Mammary epithelial cell (primary cell): Measurements from ENCODE around the gene TMEM151A.
"Not testable (repeated sequence)": the region's sequence is repeated elsewhere in the genome, so short reads cannot be mapped to it uniquely, and the experiment has no call there.

Experiments used
- EZH2 ChIP-seq: IDR thresholded peaks from 2 replicates; pipeline ENCODE4 v1.6.1; 2012; ENCODE audit warnings: low read length, inconsistent platforms, borderline replicate concordance
- TF ChIP-seq, protein P1 (sequence below), 2 donors: IDR thresholded peaks in 1 of 2; conservative IDR thresholded peaks in 1 of 2; 2 replicates each; pipeline ENCODE4 v1.5.1; 2011 to 2012; ENCODE audit warnings: inconsistent platforms in 2 of 2, low read length in 2 of 2, mild to moderate bottlenecking in 2 of 2, control low read depth in 1 of 2, low read depth in 1 of 2; ENCODE audit not compliant: insufficient read depth in 1 of 2; ENCODE audit errors: extremely low read depth in 1 of 2

DNA sequence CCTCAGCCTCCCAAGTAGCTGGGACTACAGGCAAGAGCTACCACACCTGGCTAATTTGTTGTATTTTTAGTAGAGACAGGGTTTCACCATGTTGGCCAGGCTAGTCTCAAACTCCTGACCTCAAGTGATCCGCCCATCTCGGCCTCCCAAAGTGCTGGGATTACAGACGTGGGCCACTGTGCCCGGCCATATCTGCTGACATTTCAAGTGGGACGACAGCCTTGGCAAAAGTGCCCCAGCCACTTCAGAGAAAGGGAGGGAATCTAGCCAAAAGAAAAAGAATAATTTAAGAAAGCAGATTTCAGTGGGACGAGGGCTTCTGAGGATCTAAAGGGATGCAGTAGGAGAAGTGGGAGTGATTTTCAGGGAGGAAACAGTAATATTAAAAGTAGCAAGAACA is 38.6 kb upstream of the TMEM151A start:
- TF ChIP-seq, protein P1, sequence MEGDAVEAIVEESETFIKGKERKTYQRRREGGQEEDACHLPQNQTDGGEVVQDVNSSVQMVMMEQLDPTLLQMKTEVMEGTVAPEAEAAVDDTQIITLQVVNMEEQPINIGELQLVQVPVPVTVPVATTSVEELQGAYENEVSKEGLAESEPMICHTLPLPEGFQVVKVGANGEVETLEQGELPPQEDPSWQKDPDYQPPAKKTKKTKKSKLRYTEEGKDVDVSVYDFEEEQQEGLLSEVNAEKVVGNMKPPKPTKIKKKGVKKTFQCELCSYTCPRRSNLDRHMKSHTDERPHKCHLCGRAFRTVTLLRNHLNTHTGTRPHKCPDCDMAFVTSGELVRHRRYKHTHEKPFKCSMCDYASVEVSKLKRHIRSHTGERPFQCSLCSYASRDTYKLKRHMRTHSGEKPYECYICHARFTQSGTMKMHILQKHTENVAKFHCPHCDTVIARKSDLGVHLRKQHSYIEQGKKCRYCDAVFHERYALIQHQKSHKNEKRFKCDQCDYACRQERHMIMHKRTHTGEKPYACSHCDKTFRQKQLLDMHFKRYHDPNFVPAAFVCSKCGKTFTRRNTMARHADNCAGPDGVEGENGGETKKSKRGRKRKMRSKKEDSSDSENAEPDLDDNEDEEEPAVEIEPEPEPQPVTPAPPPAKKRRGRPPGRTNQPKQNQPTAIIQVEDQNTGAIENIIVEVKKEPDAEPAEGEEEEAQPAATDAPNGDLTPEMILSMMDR (conservative IDR thresholded peaks at IDR 0.05 in 1 of 2, IDR thresholded peaks at IDR 0.05 in 1 of 2; ENCODE audit: extremely low read depth in 1 of 2, insufficient read depth in 1 of 2, low read depth in 1 of 2, low read length in 2 of 2): not testable (repeated sequence)
- TF ChIP-seq EZH2: not testable (repeated sequence)
